Memory B cell (primary cell): Measurements from ENCODE around the gene PPP2R5B.

Source experiments
- ATAC-seq: fragments of 150-1000 bp; cut with Tn5 transposase; 2 replicates; pipeline ENCODE4 v1.10.0; 2021; ENCODE audit warnings: low read depth, mild to moderate bottlenecking, moderate library complexity
- DNase-seq, 2 donors: peaks; one replicate each; pipeline ENCODE4 v3.0.0; 2022; ENCODE audit warnings: low spot score in 2 of 2
- H3K27ac Mint-ChIP-seq: one replicate; pipeline ENCODE4 v1.8.0; 2022; ENCODE audit warnings: mild to moderate bottlenecking, moderate library complexity, mixed read lengths
- H3K27me3 Mint-ChIP-seq: one replicate; pipeline ENCODE4 v1.8.0; 2022; ENCODE audit warnings: mixed read lengths
- H3K36me3 Mint-ChIP-seq: one replicate; pipeline ENCODE4 v1.8.0; 2022; ENCODE audit warnings: mild to moderate bottlenecking, mixed read lengths
- H3K4me1 Mint-ChIP-seq: one replicate; pipeline ENCODE4 v1.8.0; 2022; ENCODE audit warnings: mixed read lengths
- H3K4me3 Mint-ChIP-seq: one replicate; pipeline ENCODE4 v1.8.0; 2022; ENCODE audit warnings: mild to moderate bottlenecking, moderate library complexity, mixed read lengths
- H3K9me3 Mint-ChIP-seq: one replicate; pipeline ENCODE4 v1.8.0; 2022; ENCODE audit warnings: mixed read lengths

PPP2R5B gene

GRCh38 chr11:64935359-64936081 is 11.0 kb downstream of the PPP2R5B start, which contains the start of gene GPHA2:
Gene GPHA2, minus strand, starts transcription at chr11:64935893. Its CDS starts 433 bp downstream, at chr11:64935460.
- H3K27ac Mint-ChIP-seq = no peak within 1 kb of the TSS
- no peak within 1 kb of the TSS for H3K4me3 Mint-ChIP-seq
- ATAC-seq = no peak
- no peak for DNase-seq
- no peaks in the 10 kb centered on the region for H3K27me3 Mint-ChIP-seq
- H3K36me3 Mint-ChIP-seq = peaks cover 16% of the 10 kb centered on the region
- no peaks in the 10 kb centered on the region for H3K4me1 Mint-ChIP-seq
- no peaks in the 10 kb centered on the region for H3K9me3 Mint-ChIP-seq

- Mint-ChIP-seq H3K27me3 (peaks cover 2% of the 10 kb centered on the region), H3K4me3 (no peak overlapping the region), H3K4me1 (no peaks in the 10 kb centered on the region), H3K27ac (no peak overlapping the region), H3K9me3 (no peaks in the 10 kb centered on the region), H3K36me3 (peaks cover 14% of the 10 kb centered on the region)
- ATAC-seq (no peak), DNase-seq (no peak)
These were observed 12.1 kb downstream of the PPP2R5B start for GRCh38 chr11:64936539-64936938.

DNA sequence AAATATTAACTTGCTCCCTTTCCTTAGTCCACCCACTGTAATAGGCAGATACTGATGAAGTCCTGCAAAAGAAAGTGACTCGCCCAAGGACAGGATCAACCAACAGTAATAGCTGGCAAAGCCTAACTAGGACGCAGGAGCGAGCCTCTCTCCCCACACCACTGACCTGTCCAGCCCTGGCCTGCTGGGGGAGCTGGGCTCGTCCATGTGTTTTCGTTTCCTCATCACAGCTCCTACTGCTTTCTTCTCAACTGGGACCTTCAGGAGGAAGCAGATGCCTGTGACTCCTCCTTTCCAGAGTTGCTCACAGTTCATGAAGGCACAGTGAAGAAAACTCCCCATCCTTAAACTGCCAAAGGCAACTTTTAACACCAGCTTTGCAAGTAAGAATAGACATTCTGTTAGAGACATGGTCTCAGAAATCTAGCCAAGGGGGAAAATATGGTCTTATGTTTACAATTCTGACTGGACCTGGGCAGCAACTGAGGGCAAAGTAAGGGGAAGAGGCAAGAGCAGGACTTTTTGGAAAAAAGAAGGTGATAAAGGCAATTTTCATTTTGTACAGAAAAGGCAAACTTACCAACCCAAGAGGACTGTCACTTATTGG is 22.8 kb downstream of the PPP2R5B start:
- peaks cover 5% of the 10 kb centered on the region for H3K27me3 Mint-ChIP-seq
- no peaks in the 10 kb centered on the region for H3K9me3 Mint-ChIP-seq
- no peak overlapping the region for H3K27ac Mint-ChIP-seq
- H3K4me3 Mint-ChIP-seq = no peak overlapping the region
- ATAC-seq = no peak
- DNase-seq = no peak
- no peaks in the 10 kb centered on the region for H3K4me1 Mint-ChIP-seq
- no peaks in the 10 kb centered on the region for H3K36me3 Mint-ChIP-seq

- H3K4me3 Mint-ChIP-seq = no peak overlapping the region
- no peak for ATAC-seq
These were observed 27.0 kb downstream of the PPP2R5B start for GRCh38 chr11:64951529-64951928.

GRCh38 chr11:64954201-64954600 is 29.7 kb downstream of the PPP2R5B start:
- ATAC-seq (no peak), DNase-seq (no peak)
- Mint-ChIP-seq H3K4me3 (no peak overlapping the region), H3K9me3 (no peaks in the 10 kb centered on the region), H3K4me1 (no peaks in the 10 kb centered on the region), H3K27ac (no peak overlapping the region), H3K27me3 (peaks cover 3% of the 10 kb centered on the region), H3K36me3 (no peaks in the 10 kb centered on the region)

More at GRCh38 chr11:64951529-64951928, 27.0 kb downstream of the PPP2R5B start:
- Mint-ChIP-seq H3K27ac (no peak overlapping the region), H3K27me3 (peaks cover 3% of the 10 kb centered on the region), H3K9me3 (no peaks in the 10 kb centered on the region), H3K4me1 (no peaks in the 10 kb centered on the region), H3K36me3 (no peaks in the 10 kb centered on the region)
- DNase-seq = no peak

DNA sequence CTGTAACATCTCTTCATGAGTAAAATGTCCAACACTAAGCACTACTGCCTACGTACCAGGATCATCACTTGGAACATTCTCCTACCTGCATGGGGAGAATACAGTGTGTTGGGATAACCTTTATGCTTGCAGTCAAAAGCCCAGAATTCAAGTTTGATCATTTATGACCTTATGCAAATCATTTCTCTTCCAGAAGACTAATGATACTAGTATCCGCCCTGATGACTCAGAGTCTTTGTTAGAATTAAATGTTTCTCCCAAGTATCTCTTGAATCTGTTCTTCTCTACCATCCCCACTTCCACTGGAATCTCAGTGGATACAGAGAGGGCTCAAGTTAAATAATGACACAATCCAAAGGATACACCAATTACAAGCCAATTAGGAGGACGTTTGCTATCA is 35.0 kb downstream of the PPP2R5B start:
- Mint-ChIP-seq H3K4me1 (peaks cover 7% of the 10 kb centered on the region), H3K9me3 (no peaks in the 10 kb centered on the region), H3K27me3 (no peaks in the 10 kb centered on the region), H3K4me3 (no peak overlapping the region), H3K36me3 (no peaks in the 10 kb centered on the region), H3K27ac (no peak overlapping the region)
- ATAC-seq (no peak), DNase-seq (no peak)

GRCh38 chr11:64960719-64961118 is 36.2 kb downstream of the PPP2R5B start:
- Mint-ChIP-seq H3K27ac (no peak overlapping the region), H3K36me3 (no peaks in the 10 kb centered on the region), H3K27me3 (no peaks in the 10 kb centered on the region), H3K9me3 (no peaks in the 10 kb centered on the region), H3K4me1 (peaks cover 7% of the 10 kb centered on the region), H3K4me3 (no peak overlapping the region)
- DNase-seq (no peak), ATAC-seq (no peak)

DNA sequence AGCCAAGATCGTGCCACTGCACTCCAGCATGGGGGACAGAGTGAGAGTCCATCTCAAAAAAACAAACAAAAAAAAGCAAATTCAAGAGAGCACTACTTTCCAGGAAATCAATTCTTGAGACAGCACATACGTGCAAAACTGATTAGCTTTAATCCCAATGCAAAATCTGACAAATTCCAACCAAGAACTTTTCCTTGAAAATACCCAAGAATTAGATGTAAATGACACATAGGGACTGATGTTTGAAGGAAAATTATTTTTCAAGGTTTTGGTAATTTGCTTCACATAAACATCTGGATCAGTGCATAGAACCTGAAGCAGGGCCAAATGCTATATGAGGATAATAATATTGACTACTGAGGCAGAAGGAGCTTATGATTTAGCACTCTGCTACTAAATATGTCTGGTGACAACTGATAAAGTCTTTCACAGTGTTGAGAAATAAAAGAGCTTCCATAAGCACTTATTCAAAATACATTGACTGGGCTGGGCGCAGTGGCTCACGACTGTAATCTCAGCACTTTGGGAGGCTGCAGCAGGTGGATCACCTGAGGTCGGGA is 38.7 kb downstream of the PPP2R5B start:
- ATAC-seq = no peak
- Mint-ChIP-seq H3K27ac (no peak overlapping the region), H3K36me3 (no peaks in the 10 kb centered on the region), H3K9me3 (no peaks in the 10 kb centered on the region), H3K4me3 (no peak overlapping the region), H3K27me3 (no peaks in the 10 kb centered on the region), H3K4me1 (peaks cover 12% of the 10 kb centered on the region)
- no peak for DNase-seq

DNA sequence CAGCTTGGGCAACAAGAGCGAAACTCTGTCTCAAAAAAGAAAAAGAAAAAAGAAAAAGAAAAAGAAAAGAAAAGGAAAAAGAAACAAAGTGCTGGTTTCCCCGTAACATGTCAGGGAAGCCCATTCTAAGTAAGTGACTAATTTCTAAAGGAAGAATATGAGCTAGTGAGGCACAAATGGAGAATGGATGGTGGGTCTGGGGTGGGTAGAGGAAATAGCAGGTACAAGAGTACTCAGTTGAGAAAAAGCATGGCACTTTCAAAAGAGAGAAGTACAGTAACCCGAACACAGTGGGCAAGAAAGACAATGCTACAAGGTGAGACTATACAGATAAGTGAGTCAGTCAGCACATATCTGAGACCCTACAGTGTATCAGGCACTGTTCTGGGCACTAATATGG is 42.9 kb downstream of the PPP2R5B start:
- ATAC-seq = no peak
- no peak for DNase-seq
- Mint-ChIP-seq H3K9me3 (no peaks in the 10 kb centered on the region), H3K27me3 (no peaks in the 10 kb centered on the region), H3K36me3 (peaks cover 2% of the 10 kb centered on the region), H3K4me3 (no peak overlapping the region), H3K4me1 (peaks cover 17% of the 10 kb centered on the region), H3K27ac (no peak overlapping the region)

GRCh38 chr11:64969209-64969608 is 44.7 kb downstream of the PPP2R5B start:
- no peaks in the 10 kb centered on the region for H3K27me3 Mint-ChIP-seq
- peaks cover 2% of the 10 kb centered on the region for H3K36me3 Mint-ChIP-seq
- H3K4me1 Mint-ChIP-seq = peaks cover 24% of the 10 kb centered on the region
- no peak for ATAC-seq
- no peak overlapping the region for H3K27ac Mint-ChIP-seq
- DNase-seq = no peak
- H3K9me3 Mint-ChIP-seq = no peaks in the 10 kb centered on the region
- H3K4me3 Mint-ChIP-seq = no peak overlapping the region

DNA sequence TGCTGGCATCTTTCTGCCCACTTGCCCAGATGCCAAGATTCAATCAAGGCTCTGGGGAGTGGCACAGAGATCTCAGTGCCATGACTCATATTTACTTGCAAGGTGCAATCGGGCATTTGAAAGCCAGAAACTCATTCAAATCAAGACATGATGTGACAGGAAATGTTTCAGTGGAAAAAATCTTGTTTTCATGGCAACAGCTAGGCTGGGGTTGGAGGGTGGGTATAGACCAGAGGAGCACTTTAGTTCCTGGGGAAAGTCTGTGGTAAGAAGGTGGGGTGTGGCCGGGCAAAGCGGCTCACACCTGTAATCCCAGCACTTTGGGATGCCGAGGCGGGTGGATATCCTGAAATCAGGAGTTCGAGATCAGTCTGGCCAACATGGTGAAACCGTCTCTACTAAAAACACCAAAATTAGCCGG is 46.3 kb downstream of the PPP2R5B start:
- Mint-ChIP-seq H3K27ac (no peak overlapping the region), H3K36me3 (peaks cover 2% of the 10 kb centered on the region), H3K4me3 (peak overlapping the region; percentile 75), H3K9me3 (no peaks in the 10 kb centered on the region), H3K4me1 (peaks cover 29% of the 10 kb centered on the region), H3K27me3 (no peaks in the 10 kb centered on the region)
- ATAC-seq (no peak), DNase-seq (no peak)

DNA sequence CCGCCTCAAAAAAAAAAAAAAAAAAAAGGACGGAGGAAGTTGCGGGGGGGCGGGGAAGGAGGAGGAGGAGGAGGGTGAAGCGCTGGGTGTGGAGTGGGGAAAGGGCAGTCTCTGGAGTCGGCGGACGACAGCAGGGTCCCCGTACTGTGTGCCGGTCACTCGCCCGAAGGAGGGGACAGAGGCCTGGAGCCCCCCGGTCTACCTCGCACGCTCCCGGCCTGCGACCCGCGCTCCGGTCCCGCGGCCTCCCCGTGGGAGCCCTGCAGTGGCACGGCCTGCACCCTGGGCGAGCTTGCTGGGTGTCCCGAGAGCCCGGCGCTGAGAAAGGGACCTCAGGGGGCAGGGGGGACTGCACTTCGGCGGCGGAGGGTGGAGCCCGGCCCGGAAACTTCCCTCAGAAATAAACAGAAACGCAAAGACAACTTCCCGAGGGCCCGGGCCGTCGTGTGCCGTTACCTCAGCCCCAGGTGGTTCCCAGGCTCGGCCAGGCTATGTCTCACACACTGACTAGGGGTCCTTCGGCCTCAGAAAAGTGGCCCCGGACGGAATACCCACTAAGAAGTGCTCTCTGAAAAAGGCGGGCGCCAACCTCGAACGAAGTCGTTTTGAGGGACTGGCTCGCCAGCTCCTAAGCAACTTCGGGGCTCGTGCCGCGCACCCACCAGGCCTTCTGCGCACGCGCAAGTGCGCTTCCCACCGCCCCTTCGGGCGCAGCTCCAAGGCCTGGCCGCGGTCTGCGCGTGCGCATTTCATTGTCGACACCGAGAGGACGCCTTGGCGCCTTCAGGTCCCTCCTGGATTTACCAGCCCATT is 47.1 kb downstream of the PPP2R5B start, which contains the start of gene MAJIN:
Gene MAJIN (minus strand): TSS at position 688 of the 813 bp plus-strand sequence. CDS start 12,703 bp downstream, outside the sequence.
- H3K4me1 Mint-ChIP-seq = peaks cover 29% of the 10 kb centered on the region
- H3K27me3 Mint-ChIP-seq = no peaks in the 10 kb centered on the region
- H3K27ac Mint-ChIP-seq = peak within 1 kb of the TSS; percentile 38
- H3K9me3 Mint-ChIP-seq = no peaks in the 10 kb centered on the region
- peak within 1 kb of the TSS; percentile 75 for H3K4me3 Mint-ChIP-seq
- peaks cover 2% of the 10 kb centered on the region for H3K36me3 Mint-ChIP-seq
- DNase-seq (peak; percentile 83 to 86), ATAC-seq (peak; percentile 81)

GRCh38 chr11:64974124-64974523 is 49.6 kb downstream of the PPP2R5B start:
- Mint-ChIP-seq H3K36me3 (peaks cover under 1% of the 10 kb centered on the region), H3K9me3 (no peaks in the 10 kb centered on the region), H3K27me3 (no peaks in the 10 kb centered on the region), H3K4me1 (peaks cover 27% of the 10 kb centered on the region), H3K4me3 (no peak overlapping the region), H3K27ac (peak overlapping the region; percentile 69)
- peak; percentile 38 for ATAC-seq
- no peak for DNase-seq

DNA sequence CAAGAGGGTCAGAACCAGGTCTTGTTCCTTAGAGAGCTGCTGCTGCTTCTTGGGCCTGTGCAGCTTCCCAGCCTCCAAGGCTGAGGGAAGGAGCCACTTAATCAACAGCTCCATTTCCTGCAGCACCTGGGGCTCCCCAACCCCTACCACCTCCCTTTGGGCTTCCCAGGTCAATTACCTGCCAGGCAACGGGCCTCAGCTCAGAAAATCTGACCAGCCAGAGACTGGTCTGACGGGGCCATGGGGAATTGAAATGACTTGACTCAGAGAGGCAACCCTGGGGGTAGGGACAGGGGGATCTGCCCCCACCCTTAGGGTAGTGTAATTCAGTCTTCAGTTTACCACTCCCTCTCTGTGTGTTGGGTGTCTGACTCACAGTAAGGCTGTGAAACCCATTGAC is 52.2 kb downstream of the PPP2R5B start:
- H3K9me3 Mint-ChIP-seq = no peaks in the 10 kb centered on the region
- H3K27ac Mint-ChIP-seq = no peak overlapping the region
- no peak for DNase-seq
- no peak overlapping the region for H3K4me3 Mint-ChIP-seq
- H3K27me3 Mint-ChIP-seq = no peaks in the 10 kb centered on the region
- peaks cover 18% of the 10 kb centered on the region for H3K4me1 Mint-ChIP-seq
- ATAC-seq = no peak
- no peaks in the 10 kb centered on the region for H3K36me3 Mint-ChIP-seq
